ENCODE measurements around the gene TMEM219. TPM values are rescaled to one million over a fixed set of nuclear protein-coding genes. Genes with fewer than 3 reads are reported as not detected.
A peak's percentile ranks its signal among the peaks of the same experiment; 100 is the strongest.

TMEM219 gene, protein sequence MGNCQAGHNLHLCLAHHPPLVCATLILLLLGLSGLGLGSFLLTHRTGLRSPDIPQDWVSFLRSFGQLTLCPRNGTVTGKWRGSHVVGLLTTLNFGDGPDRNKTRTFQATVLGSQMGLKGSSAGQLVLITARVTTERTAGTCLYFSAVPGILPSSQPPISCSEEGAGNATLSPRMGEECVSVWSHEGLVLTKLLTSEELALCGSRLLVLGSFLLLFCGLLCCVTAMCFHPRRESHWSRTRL
- total RNA-seq = 100 to 1,000 TPM in 5 of 6 donors, 10 to 100 TPM in 1; 95.4 to 187 (median 139) TPM

- H3K27ac ChIP-seq = peak within 1 kb of the TSS; percentile 87 to 97 (median 91)
- H3K4me1 ChIP-seq = peaks cover 15 to 42% (median 21%) of the 10 kb centered on the region in 4 donors
- peak within 1 kb of the TSS; percentile 53 to 89 (median 74) for H3K4me3 ChIP-seq
- WGBS, 2 donors = 0 to 1% methylated on average over 25 to 55 of the region's 75 CpGs
- ATAC-seq (ENCODE audit: low FRiP score in 2 of 2) (peak; percentile 96 to 98), DNase-seq (peak; percentile 91 to 99)
- H3K36me3 ChIP-seq = peaks cover 0 to 16% (median 1%) of the 10 kb centered on the region in 4 donors
- H3K9me3 ChIP-seq = no peaks in the 10 kb centered on the region
- no peaks in the 10 kb centered on the region for H3K27me3 ChIP-seq
- TF ChIP-seq POLR2A (IDR thresholded peaks at IDR 0.05) (peak in 2 of 4 donors; percentile 76 to 84), POLR2AphosphoS5 (IDR thresholded peaks at IDR 0.05) (peak; percentile 74 to 86), EP300 (IDR thresholded peaks at IDR 0.05) (no peak)
- TF ChIP-seq, protein P1, sequence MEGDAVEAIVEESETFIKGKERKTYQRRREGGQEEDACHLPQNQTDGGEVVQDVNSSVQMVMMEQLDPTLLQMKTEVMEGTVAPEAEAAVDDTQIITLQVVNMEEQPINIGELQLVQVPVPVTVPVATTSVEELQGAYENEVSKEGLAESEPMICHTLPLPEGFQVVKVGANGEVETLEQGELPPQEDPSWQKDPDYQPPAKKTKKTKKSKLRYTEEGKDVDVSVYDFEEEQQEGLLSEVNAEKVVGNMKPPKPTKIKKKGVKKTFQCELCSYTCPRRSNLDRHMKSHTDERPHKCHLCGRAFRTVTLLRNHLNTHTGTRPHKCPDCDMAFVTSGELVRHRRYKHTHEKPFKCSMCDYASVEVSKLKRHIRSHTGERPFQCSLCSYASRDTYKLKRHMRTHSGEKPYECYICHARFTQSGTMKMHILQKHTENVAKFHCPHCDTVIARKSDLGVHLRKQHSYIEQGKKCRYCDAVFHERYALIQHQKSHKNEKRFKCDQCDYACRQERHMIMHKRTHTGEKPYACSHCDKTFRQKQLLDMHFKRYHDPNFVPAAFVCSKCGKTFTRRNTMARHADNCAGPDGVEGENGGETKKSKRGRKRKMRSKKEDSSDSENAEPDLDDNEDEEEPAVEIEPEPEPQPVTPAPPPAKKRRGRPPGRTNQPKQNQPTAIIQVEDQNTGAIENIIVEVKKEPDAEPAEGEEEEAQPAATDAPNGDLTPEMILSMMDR (IDR thresholded peaks at IDR 0.05) = peak; percentile 53 to 93 (median 90)
Observed at GRCh38 chr16:29961479-29962343, at the start of gene TMEM219. TSS of gene TMEM219 (plus strand) at chr16:29962079. CDS start at chr16:29963144, 1,065 bp downstream.

- Histone ChIP-seq H3K27ac (no peak overlapping the region), H3K4me1 (no peaks in the 10 kb centered on the region), H3K27me3 (no peaks in the 10 kb centered on the region), H3K36me3 (peaks cover 0 to 13% (median 2%) of the 10 kb centered on the region in 4 donors), H3K9me3 (no peaks in the 10 kb centered on the region), H3K4me3 (no peak overlapping the region)
- 76 to 79% methylated on average over 11 of the region's 11 CpGs for WGBS, 2 donors
- ATAC-seq (ENCODE audit: low FRiP score in 2 of 2) (no peak), DNase-seq (no peak)
- TF ChIP-seq EP300 (IDR thresholded peaks at IDR 0.05) (no peak), POLR2AphosphoS5 (IDR thresholded peaks at IDR 0.05) (no peak), POLR2A (IDR thresholded peaks at IDR 0.05) (no peak)
- TF ChIP-seq, protein P1 (IDR thresholded peaks at IDR 0.05) = no peak
Observed at GRCh38 chr16:29912087-29912486, 49.8 kb upstream of the TMEM219 start.

- no peak for TF ChIP-seq POLR2A (IDR thresholded peaks at IDR 0.05)
- no peak for TF ChIP-seq EP300 (IDR thresholded peaks at IDR 0.05)
- TF ChIP-seq, protein P1 (IDR thresholded peaks at IDR 0.05) = no peak
- TF ChIP-seq POLR2AphosphoS5 (IDR thresholded peaks at IDR 0.05) = no peak
- H3K9me3 ChIP-seq = no peaks in the 10 kb centered on the region
- no peak for DNase-seq
- no peak overlapping the region for H3K4me3 ChIP-seq
- no peaks in the 10 kb centered on the region for H3K4me1 ChIP-seq
- ATAC-seq (ENCODE audit: low FRiP score in 2 of 2) = no peak
- H3K36me3 ChIP-seq = peaks cover 0 to 14% (median 4%) of the 10 kb centered on the region in 4 donors
- 96 to 97% methylated on average over 8 of the region's 8 CpGs for WGBS, 2 donors
- no peaks in the 10 kb centered on the region for H3K27me3 ChIP-seq
- no peak overlapping the region for H3K27ac ChIP-seq
Observed at GRCh38 chr16:29913514-29913913, 48.4 kb upstream of the TMEM219 start.

- H3K27me3 ChIP-seq = no peaks in the 10 kb centered on the region
- WGBS, 2 donors = 81 to 88% methylated on average over 6 of the region's 6 CpGs
- H3K9me3 ChIP-seq = no peaks in the 10 kb centered on the region
- H3K36me3 ChIP-seq = peaks cover 1 to 31% (median 6%) of the 10 kb centered on the region in 4 donors
- TF ChIP-seq EP300 (IDR thresholded peaks at IDR 0.05) (no peak), POLR2AphosphoS5 (IDR thresholded peaks at IDR 0.05) (no peak), POLR2A (IDR thresholded peaks at IDR 0.05) (no peak)
- TF ChIP-seq, protein P1 (IDR thresholded peaks at IDR 0.05) = no peak
- DNase-seq (no peak), ATAC-seq (ENCODE audit: low FRiP score in 2 of 2) (no peak)
- H3K4me1 ChIP-seq = peaks cover 0 to 3% (median 0%) of the 10 kb centered on the region in 4 donors
- no peak overlapping the region for H3K27ac ChIP-seq
- no peak overlapping the region for H3K4me3 ChIP-seq
Observed at GRCh38 chr16:29915590-29916247, 46.2 kb upstream of the TMEM219 start.
